Adrenal gland (tissue), 5 donors: ENCODE data around the gene ABCC4.

Source experiments
- CTCF ChIP-seq, 6 experiments: fragments of 450-650 bp in 4 of 6; fragments of 200-600 bp in 2 of 6; sonication (generic) in 1 of 6; IDR thresholded peaks; 1 replicate in 5 of 6; 2 replicates in 1 of 6; pipeline versions ENCODE4 v1.5.1 to v1.8.0; 2016 to 2021; ENCODE audit warnings: antibody characterized with exemption in 6 of 6, mild to moderate bottlenecking in 2 of 6, moderate library complexity in 1 of 6
- POLR2A ChIP-seq, 2 donors: fragments of 450-650 bp; IDR thresholded peaks; one replicate each; pipeline ENCODE4 v1.6.1; 2017; ENCODE audit warnings: antibody characterized with exemption in 2 of 2, mild to moderate bottlenecking in 2 of 2, moderate library complexity in 1 of 2
- donor health status: DM: no; HTN: no; CAD: no.

GRCh38 chr13:95236774-95237173, 64.5 kb downstream of the ABCC4 start:
- no peak for TF ChIP-seq CTCF (IDR thresholded peaks at IDR 0.05)
- TF ChIP-seq POLR2A (IDR thresholded peaks at IDR 0.05), result no peak
